H9 (cell line): Measurements from ENCODE around the gene SH3RF3. TPM values are rescaled to one million over a fixed set of nuclear protein-coding genes. Genes with fewer than 3 reads are reported as not detected.

ENCODE experiments used
- DNase-seq: peaks from one replicate; pipeline ENCODE4 v3.0.0-alpha.2; 2017
- H2AFZ ChIP-seq: one replicate; pipeline ENCODE4 v1.6.1; 2013; ENCODE audit warnings: mild to moderate bottlenecking, low read length, control low read depth, moderate library complexity
- H2AK5ac ChIP-seq: 2 replicates; pipeline ENCODE4 v1.6.1; 2013; ENCODE audit warnings: low read length, control low read depth, mixed read lengths; ENCODE audit not compliant: insufficient read length
- H2BK120ac ChIP-seq: one replicate; pipeline ENCODE4 v1.6.1; 2013; ENCODE audit warnings: low read depth, mild to moderate bottlenecking, low read length, control low read depth, inconsistent platforms; ENCODE audit not compliant: poor library complexity, severe bottlenecking
- H2BK12ac ChIP-seq: 2 replicates; pipeline ENCODE4 v1.6.1; 2013; ENCODE audit warnings: low read length, control low read depth, mixed read lengths, low read depth; ENCODE audit not compliant: insufficient read length
- H2BK15ac ChIP-seq: 2 replicates; pipeline ENCODE4 v1.6.1; 2013; ENCODE audit warnings: low read depth, low read length, control low read depth
- H2BK20ac ChIP-seq: one replicate; pipeline ENCODE4 v1.6.1; 2013; ENCODE audit warnings: low read depth, mild to moderate bottlenecking, low read length, control low read depth, inconsistent platforms; ENCODE audit not compliant: poor library complexity, severe bottlenecking
- H2BK5ac ChIP-seq: 2 replicates; pipeline ENCODE4 v1.6.1; 2013; ENCODE audit warnings: low read length, control low read depth, mixed read lengths; ENCODE audit not compliant: insufficient read length
- H3K14ac ChIP-seq: 2 replicates; pipeline ENCODE4 v1.6.1; 2013; ENCODE audit warnings: low read length, control low read depth; ENCODE audit not compliant: insufficient read depth
- H3K18ac ChIP-seq: 2 replicates; pipeline ENCODE4 v1.6.1; 2013; ENCODE audit warnings: low read depth, mild to moderate bottlenecking, mixed read lengths, low read length, control low read depth; ENCODE audit not compliant: insufficient read length
- H3K23ac ChIP-seq: 2 replicates; pipeline ENCODE4 v1.6.1; 2013; ENCODE audit warnings: low read length, control low read depth, mixed read lengths, low read depth; ENCODE audit not compliant: insufficient read length
- H3K23me2 ChIP-seq: 2 replicates; pipeline ENCODE4 v1.6.1; 2013; ENCODE audit warnings: low read depth, mild to moderate bottlenecking, mixed read lengths, low read length, control low read depth; ENCODE audit not compliant: insufficient read length, poor library complexity, severe bottlenecking
- H3K27ac ChIP-seq: 2 replicates; pipeline ENCODE4 v1.5.1; 2013; ENCODE audit warnings: low read length, control low read depth, mixed read lengths, low read depth; ENCODE audit not compliant: insufficient read length
- H3K27me3 ChIP-seq: 2 replicates; pipeline ENCODE4 v1.6.1; 2013; ENCODE audit warnings: low read length, control low read depth, inconsistent platforms; ENCODE audit not compliant: insufficient read depth
- H3K4ac ChIP-seq: 2 replicates; pipeline ENCODE4 v1.6.1; 2013; ENCODE audit warnings: low read depth, mild to moderate bottlenecking, control low read depth, inconsistent platforms, low read length, moderate library complexity
- H3K4me1 ChIP-seq: 2 replicates; pipeline ENCODE4 v1.6.1; 2013; ENCODE audit warnings: low read length, control low read depth, inconsistent platforms; ENCODE audit not compliant: insufficient read depth
- H3K4me2 ChIP-seq: 2 replicates; pipeline ENCODE4 v1.6.1; 2013; ENCODE audit warnings: low read length, control low read depth, mixed read lengths; ENCODE audit not compliant: insufficient read length, insufficient read depth
- H3K56ac ChIP-seq: 2 replicates; pipeline ENCODE4 v1.6.1; 2013; ENCODE audit warnings: low read depth, mild to moderate bottlenecking, mixed read lengths, low read length, control low read depth; ENCODE audit not compliant: insufficient read length
- H3K79me1 ChIP-seq: 2 replicates; pipeline ENCODE4 v1.6.1; 2013; ENCODE audit warnings: low read depth, mild to moderate bottlenecking, moderate library complexity, low read length, control low read depth, inconsistent platforms; ENCODE audit not compliant: insufficient read depth, poor library complexity, severe bottlenecking
- H3K79me2 ChIP-seq: 2 replicates; pipeline ENCODE4 v1.6.1; 2013; ENCODE audit warnings: low read length, control low read depth, inconsistent platforms; ENCODE audit not compliant: insufficient read depth
- H3K9ac ChIP-seq: 2 replicates; pipeline ENCODE4 v1.6.1; 2013; ENCODE audit warnings: low read length, control low read depth, mixed read lengths; ENCODE audit not compliant: insufficient read length; ENCODE audit errors: extremely low read depth
- H3K9me3 ChIP-seq: one replicate; pipeline ENCODE4 v1.6.1; 2013; ENCODE audit warnings: low read depth, low read length, inconsistent platforms; ENCODE audit not compliant: control insufficient read depth
- H3T11ph ChIP-seq: one replicate; pipeline ENCODE4 v1.6.1; 2013; ENCODE audit warnings: mild to moderate bottlenecking, low read length, control low read depth, inconsistent platforms
- H4K20me1 ChIP-seq: one replicate; pipeline ENCODE4 v1.6.1; 2013; ENCODE audit not compliant: control insufficient read depth, insufficient read length, insufficient read depth
- H4K5ac ChIP-seq: 2 replicates; pipeline ENCODE4 v1.6.1; 2013; ENCODE audit warnings: low read depth, mild to moderate bottlenecking, mixed read lengths, low read length, control low read depth; ENCODE audit not compliant: insufficient read length
- H4K8ac ChIP-seq: replicated peaks from 2 replicates; pipeline ENCODE4 v1.6.1; 2013; ENCODE audit warnings: low read length, control low read depth, mixed read lengths, low read depth; ENCODE audit not compliant: insufficient read length
- H4K91ac ChIP-seq: 2 replicates; pipeline ENCODE4 v1.6.1; 2013; ENCODE audit warnings: low read depth, mild to moderate bottlenecking, moderate library complexity, mixed read lengths, low read length, control low read depth; ENCODE audit not compliant: insufficient read length
- H3K27ac Mint-ChIP-seq, 3 experiments: 2 replicates in 2 of 3; 3 replicates in 1 of 3; pipeline ENCODE4 v1.8.0; 2020 to 2021; ENCODE audit warnings: mixed read lengths in 3 of 3, mild to moderate bottlenecking in 1 of 3, moderate library complexity in 1 of 3
- H3K27me3 Mint-ChIP-seq: 2 replicates; pipeline ENCODE4 v1.8.0; 2021; ENCODE audit warnings: low read depth, mild to moderate bottlenecking, moderate library complexity, mixed read lengths
- H3K36me3 Mint-ChIP-seq, 3 experiments: 2 replicates in 2 of 3; 3 replicates in 1 of 3; pipeline ENCODE4 v1.8.0; 2020 to 2021; ENCODE audit warnings: low read depth in 3 of 3, mixed read lengths in 3 of 3; ENCODE audit not compliant: insufficient read depth in 1 of 3
- H3K4me1 Mint-ChIP-seq, 2 experiments: 2 replicates each; pipeline ENCODE4 v1.8.0; 2020; ENCODE audit warnings: mixed read lengths in 2 of 2
- H3K4me3 Mint-ChIP-seq, 2 experiments: 2 replicates in 1 of 2; 3 replicates in 1 of 2; pipeline ENCODE4 v1.8.0; 2020 to 2021; ENCODE audit warnings: mild to moderate bottlenecking in 2 of 2, mixed read lengths in 2 of 2, moderate library complexity in 1 of 2
- H3K9me3 Mint-ChIP-seq, 2 experiments: 2 replicates in 1 of 2; 3 replicates in 1 of 2; pipeline ENCODE4 v1.8.0; 2020; ENCODE audit warnings: mild to moderate bottlenecking in 2 of 2, mixed read lengths in 2 of 2, moderate library complexity in 1 of 2
- WGBS: extraction: QIAGEN DNeasy Blood & Tissue Kit; methylation state at CpG from one replicate; pipeline ENCODE4 v1.1.7; 2013; ENCODE audit warnings: missing lambda C conversion rate, low lambda C conversion rate, mixed read lengths; ENCODE audit not compliant: insufficient read length; ENCODE audit errors: extremely low coverage; 5-methylcytosine and 5-hydroxymethylcytosine counted together
- total RNA-seq: library from RNA; stranded (reverse); gene quantifications from 2 replicates; pipeline ENCODE4 v1.2.1, GENCODE V29; 2021
- TF ChIP-seq, protein P1 (sequence below): fragments of 200-600 bp; sonication (generic); conservative IDR thresholded peaks from 3 replicates; pipeline ENCODE4 v1.8.0; 2021; ENCODE audit warnings: antibody characterized with exemption, mild to moderate bottlenecking

Gene SH3RF3
- total RNA-seq, 1 experiment from 2014 or later = 0.46 TPM

DNA sequence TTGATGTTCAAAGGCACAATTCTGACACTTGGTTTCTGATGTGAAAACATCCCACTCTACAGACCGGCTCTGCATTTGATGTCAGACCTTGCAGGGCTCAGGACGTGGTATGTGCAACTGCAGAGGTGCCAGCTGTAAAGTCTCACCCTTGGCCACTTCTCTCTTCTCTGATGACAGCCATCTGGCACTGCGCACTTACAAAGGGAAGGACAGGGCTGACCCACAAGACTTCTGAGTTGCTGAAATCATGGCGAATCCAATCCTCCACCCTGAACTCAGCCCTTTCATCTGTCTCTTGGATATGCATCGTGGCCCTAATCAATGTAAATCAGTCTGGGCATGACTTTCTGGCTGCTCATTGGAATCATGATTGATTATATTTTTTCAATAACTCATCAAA lies 402.2 kb downstream of the SH3RF3 start:
- Histone ChIP-seq H3K27me3 (no peaks in the 10 kb centered on the region), H3K4me2 (no peak overlapping the region), H3K79me2 (no peaks in the 10 kb centered on the region), H2BK120ac (no peak overlapping the region), H2BK20ac (no peak overlapping the region), H3K23me2 (no peaks in the 10 kb centered on the region), H3K4ac (no peak overlapping the region), H3K56ac (no peak overlapping the region), H3K4me1 (no peaks in the 10 kb centered on the region), H4K20me1 (no peaks in the 10 kb centered on the region), H2AK5ac (no peak overlapping the region), H3K9ac (no peak overlapping the region), H4K91ac (no peak overlapping the region), H3T11ph (no peak overlapping the region), H3K18ac (no peak overlapping the region), H3K23ac (no peak overlapping the region), H4K8ac (no peak overlapping the region), H3K27ac (no peak overlapping the region), H2AFZ (no peak overlapping the region), H3K79me1 (no peaks in the 10 kb centered on the region), H2BK5ac (no peak overlapping the region), H3K9me3 (no peaks in the 10 kb centered on the region), H4K5ac (no peak overlapping the region), H2BK12ac (no peak overlapping the region), H2BK15ac (no peak overlapping the region), H3K14ac (no peak overlapping the region; the same call in 1 of the 2 replicates)
- no CpG with 5 or more reads among the region's 5 CpGs for WGBS
- no peaks in the 10 kb centered on the region; the same call in 1 of the 2 replicates for H3K27me3 Mint-ChIP-seq
- TF ChIP-seq, protein P1, sequence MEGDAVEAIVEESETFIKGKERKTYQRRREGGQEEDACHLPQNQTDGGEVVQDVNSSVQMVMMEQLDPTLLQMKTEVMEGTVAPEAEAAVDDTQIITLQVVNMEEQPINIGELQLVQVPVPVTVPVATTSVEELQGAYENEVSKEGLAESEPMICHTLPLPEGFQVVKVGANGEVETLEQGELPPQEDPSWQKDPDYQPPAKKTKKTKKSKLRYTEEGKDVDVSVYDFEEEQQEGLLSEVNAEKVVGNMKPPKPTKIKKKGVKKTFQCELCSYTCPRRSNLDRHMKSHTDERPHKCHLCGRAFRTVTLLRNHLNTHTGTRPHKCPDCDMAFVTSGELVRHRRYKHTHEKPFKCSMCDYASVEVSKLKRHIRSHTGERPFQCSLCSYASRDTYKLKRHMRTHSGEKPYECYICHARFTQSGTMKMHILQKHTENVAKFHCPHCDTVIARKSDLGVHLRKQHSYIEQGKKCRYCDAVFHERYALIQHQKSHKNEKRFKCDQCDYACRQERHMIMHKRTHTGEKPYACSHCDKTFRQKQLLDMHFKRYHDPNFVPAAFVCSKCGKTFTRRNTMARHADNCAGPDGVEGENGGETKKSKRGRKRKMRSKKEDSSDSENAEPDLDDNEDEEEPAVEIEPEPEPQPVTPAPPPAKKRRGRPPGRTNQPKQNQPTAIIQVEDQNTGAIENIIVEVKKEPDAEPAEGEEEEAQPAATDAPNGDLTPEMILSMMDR = no peak
- peaks cover 5 to 6% of the 10 kb centered on the region in 2 experiments for H3K9me3 Mint-ChIP-seq
- H3K4me3 Mint-ChIP-seq = no peak overlapping the region
- H3K27ac Mint-ChIP-seq = no peak overlapping the region; a peak in 1 of 7 replicates
- no peak for DNase-seq
- H3K36me3 Mint-ChIP-seq = peaks cover 3 to 6% (median 3%) of the 10 kb centered on the region in 3 experiments; a peak in 5 of 7 replicates
- H3K4me1 Mint-ChIP-seq = peaks cover 2 to 7% of the 10 kb centered on the region in 2 experiments; a peak in 3 of 4 replicates
